ENCODE data around the gene XIAP.
A peak's percentile ranks its signal among the peaks of the same experiment; 100 is the strongest.

XIAP gene

GRCh38 chrX:123960956-123961267 lies 101.1 kb downstream of the XIAP start:
- no peak for DNase-seq (ENCODE audit: low spot score)

DNA sequence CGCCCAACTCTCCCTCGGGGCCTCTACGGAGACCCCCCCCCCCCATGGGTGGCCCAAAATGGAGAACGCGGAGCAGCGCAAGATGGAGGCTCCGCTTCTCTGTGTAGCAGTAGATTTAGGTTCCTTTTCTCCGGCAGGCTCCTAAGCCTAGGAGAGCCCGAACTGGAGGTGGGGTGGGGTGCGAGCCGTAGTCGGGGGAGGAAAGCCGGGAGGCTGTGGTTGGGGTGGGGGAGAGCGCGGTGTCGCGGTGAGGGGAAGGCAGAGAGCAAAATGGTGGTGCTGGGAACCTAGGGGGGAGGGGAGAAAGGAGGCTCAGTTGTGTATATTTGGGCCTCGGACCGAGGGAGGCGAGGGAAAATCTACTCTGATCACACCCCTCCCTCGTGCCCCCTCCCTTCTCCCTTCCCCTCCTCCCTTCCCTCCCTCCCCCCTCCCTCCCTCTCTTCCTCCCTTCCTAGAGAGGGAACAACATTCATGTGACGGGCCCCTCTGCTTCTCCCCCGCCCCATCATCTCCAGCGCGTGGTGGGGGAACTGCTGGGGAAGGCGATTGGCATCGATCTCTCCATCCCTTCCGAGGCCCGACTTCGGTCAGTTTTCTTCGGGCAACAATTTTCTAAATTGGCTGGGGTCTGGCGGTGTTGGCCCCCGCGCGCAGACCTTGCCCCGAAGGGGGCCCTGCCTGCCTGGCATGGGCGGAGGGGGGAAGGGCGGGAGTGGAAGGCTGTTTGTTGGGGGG lies 101.6 kb downstream of the XIAP start, which contains the start of gene STAG2:
Gene STAG2 (plus strand): TSS at position 439 of the 738 bp plus-strand sequence. CDS start 60,922 bp downstream, outside the sequence.
- DNase-seq (ENCODE audit: low spot score) = peak; percentile 60

DNA sequence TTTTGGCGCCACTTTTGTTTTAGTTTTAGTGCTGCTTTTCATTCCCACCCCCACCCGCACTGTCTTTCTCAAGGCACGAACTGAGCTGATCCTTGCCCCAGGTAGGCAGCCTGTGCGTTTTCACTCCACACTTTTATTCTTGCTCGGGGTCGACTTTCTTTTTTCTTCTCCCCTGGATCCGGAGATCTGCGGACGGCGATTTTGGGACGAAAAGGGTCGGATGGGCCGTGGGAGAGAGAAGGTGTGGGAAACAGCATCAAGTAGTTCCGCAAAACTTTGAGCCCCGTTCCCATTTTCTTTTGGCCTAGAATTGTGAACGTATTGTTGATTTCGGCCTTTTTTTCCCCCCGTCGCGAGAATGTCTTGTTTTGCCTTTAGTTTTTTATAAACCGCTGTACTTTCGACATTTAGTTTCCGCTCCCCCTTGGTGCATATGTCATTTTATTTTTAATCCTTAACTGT lies 102.2 kb downstream of the XIAP start:
- DNase-seq (ENCODE audit: low spot score) = no peak

GRCh38 chrX:123962794-123963373 lies 103.0 kb downstream of the XIAP start:
- DNase-seq (ENCODE audit: low spot score) = peak; percentile 86
